ENCODE measurements around the gene PSD4.

DNA sequence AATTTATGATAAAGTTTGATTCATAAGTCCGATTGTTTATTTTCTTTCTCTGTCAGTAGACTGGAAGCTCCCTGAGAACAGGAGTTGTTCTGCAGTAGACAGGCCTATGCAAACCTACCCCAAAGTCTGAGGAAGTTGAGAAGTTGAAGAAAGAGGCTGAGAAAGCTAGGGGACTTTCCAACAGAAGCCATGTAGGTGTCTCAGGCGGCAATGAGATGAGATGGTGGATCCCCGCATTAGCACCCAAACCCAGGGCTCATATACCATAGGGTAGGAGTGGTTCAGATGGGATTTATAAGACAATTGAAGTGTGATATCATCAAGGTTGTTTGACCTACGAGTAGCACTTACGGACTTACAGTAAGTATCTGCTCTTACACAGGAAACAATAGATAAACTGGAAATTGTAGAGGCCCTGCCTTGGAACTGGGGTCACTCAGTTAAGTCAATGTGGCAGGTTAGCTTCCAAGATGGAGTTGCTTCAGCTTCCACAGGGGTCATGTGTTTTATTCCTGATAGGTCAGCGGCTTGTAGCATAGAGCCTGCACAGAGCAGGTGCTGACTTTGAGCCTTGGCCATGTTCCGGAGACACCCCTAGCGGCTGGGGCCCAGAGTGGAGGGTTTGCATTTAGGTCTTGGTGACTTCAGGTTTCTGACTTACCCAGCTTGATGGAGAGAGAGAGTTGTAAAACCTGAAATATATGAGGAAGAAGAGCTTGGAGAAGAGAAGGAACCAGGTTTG, 2.3 kb upstream of the PSD4 start:
- TF ChIP-seq POLR2AphosphoS5 (IDR thresholded peaks at IDR 0.05) (no peak), POLR2A (IDR thresholded peaks at IDR 0.05) (no peak)
- TF ChIP-seq, protein P1, sequence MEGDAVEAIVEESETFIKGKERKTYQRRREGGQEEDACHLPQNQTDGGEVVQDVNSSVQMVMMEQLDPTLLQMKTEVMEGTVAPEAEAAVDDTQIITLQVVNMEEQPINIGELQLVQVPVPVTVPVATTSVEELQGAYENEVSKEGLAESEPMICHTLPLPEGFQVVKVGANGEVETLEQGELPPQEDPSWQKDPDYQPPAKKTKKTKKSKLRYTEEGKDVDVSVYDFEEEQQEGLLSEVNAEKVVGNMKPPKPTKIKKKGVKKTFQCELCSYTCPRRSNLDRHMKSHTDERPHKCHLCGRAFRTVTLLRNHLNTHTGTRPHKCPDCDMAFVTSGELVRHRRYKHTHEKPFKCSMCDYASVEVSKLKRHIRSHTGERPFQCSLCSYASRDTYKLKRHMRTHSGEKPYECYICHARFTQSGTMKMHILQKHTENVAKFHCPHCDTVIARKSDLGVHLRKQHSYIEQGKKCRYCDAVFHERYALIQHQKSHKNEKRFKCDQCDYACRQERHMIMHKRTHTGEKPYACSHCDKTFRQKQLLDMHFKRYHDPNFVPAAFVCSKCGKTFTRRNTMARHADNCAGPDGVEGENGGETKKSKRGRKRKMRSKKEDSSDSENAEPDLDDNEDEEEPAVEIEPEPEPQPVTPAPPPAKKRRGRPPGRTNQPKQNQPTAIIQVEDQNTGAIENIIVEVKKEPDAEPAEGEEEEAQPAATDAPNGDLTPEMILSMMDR (IDR thresholded peaks at IDR 0.05) = no peak
